SU-DHL-6 (cell line): ENCODE results near the gene ZBTB12.
A peak's percentile ranks its signal among the peaks of the same experiment; 100 is the strongest.

Source experiments
- H2AFZ ChIP-seq: fragments of 200-600 bp; sonication (generic); 2 replicates; pipeline ENCODE4 v1.6.1; 2014; ENCODE audit warnings: low read depth, mild to moderate bottlenecking, moderate library complexity, mixed read lengths, antibody characterized with exemption, low read length; ENCODE audit not compliant: severe bottlenecking
- H3F3A ChIP-seq: fragments of 200-600 bp; shearing (Covaris generic); 2 replicates; pipeline ENCODE4 v1.6.0; 2016; ENCODE audit warnings: antibody characterized with exemption, mild to moderate bottlenecking; ENCODE audit not compliant: insufficient read depth
- H3K27ac ChIP-seq: fragments of 200-600 bp; sonication (generic); 2 replicates; pipeline ENCODE4 v1.5.1; 2016; ENCODE audit warnings: low read depth, mild to moderate bottlenecking, low read length, moderate library complexity, mixed read lengths
- H3K27me3 ChIP-seq: fragments of 200-600 bp; sonication (generic), shearing (Covaris generic); 2 replicates; pipeline ENCODE4 v1.6.0; 2014; ENCODE audit warnings: mild to moderate bottlenecking, low read length
- H3K36me3 ChIP-seq: fragments of 200-600 bp; sonication (generic); 2 replicates; pipeline ENCODE4 v1.6.1; 2014; ENCODE audit warnings: mild to moderate bottlenecking, low read length, mixed read lengths
- H3K4me2 ChIP-seq: fragments of 300-600, 200-600 bp; shearing (Covaris generic), sonication (generic); 2 replicates; pipeline ENCODE4 v1.6.0; 2014; ENCODE audit warnings: low read length, low read depth, mild to moderate bottlenecking; ENCODE audit not compliant: poor library complexity, severe bottlenecking
- H3K4me3 ChIP-seq: fragments of 200-600 bp; sonication (generic); 2 replicates; pipeline ENCODE4 v1.5.1; 2014; ENCODE audit warnings: antibody characterized with exemption, low read length, mild to moderate bottlenecking, mixed read lengths; ENCODE audit not compliant: insufficient read depth, poor library complexity, severe bottlenecking
- H3K79me2 ChIP-seq: fragments of 200-600 bp; sonication (generic); 2 replicates; pipeline ENCODE4 v1.6.1; 2014; ENCODE audit warnings: mild to moderate bottlenecking, low read length, moderate library complexity; ENCODE audit not compliant: insufficient read depth
- H3K9ac ChIP-seq: fragments of 200-600 bp; sonication (generic); 2 replicates; pipeline ENCODE4 v1.7.0; 2014; ENCODE audit warnings: mild to moderate bottlenecking, low read length
- H3K9me2 ChIP-seq: fragments of 200-600 bp; sonication (generic); replicated peaks from 2 replicates; pipeline ENCODE4 v1.6.1; 2014; ENCODE audit warnings: low read length; ENCODE audit not compliant: insufficient read depth
- H3K9me3 ChIP-seq: fragments of 200-600 bp; sonication (generic); 2 replicates; pipeline ENCODE4 v1.6.1; 2014; ENCODE audit warnings: low read length, mixed read lengths; ENCODE audit not compliant: insufficient read depth
- H4K20me1 ChIP-seq: fragments of 200-600 bp; sonication (generic); 2 replicates; pipeline ENCODE4 v1.6.1; 2014; ENCODE audit warnings: low read depth, mild to moderate bottlenecking, antibody characterized with exemption, low read length, moderate library complexity, mixed read lengths
- EZH2phosphoT487 ChIP-seq: fragments of 200-600 bp; sonication (generic), shearing (Covaris generic); conservative IDR thresholded peaks from 2 replicates; pipeline ENCODE4 v1.6.1; 2018; ENCODE audit warnings: mild to moderate bottlenecking, antibody characterized with exemption, low read length, moderate library complexity, mixed read lengths
- TF ChIP-seq, protein P1 (sequence below): fragments of 200-600 bp; sonication (generic); IDR thresholded peaks from one replicate; pipeline ENCODE4 v1.5.1; 2017; ENCODE audit warnings: antibody characterized with exemption, mild to moderate bottlenecking, low read length, moderate library complexity; ENCODE audit not compliant: insufficient read depth, poor library complexity, severe bottlenecking

ZBTB12 gene

DNA sequence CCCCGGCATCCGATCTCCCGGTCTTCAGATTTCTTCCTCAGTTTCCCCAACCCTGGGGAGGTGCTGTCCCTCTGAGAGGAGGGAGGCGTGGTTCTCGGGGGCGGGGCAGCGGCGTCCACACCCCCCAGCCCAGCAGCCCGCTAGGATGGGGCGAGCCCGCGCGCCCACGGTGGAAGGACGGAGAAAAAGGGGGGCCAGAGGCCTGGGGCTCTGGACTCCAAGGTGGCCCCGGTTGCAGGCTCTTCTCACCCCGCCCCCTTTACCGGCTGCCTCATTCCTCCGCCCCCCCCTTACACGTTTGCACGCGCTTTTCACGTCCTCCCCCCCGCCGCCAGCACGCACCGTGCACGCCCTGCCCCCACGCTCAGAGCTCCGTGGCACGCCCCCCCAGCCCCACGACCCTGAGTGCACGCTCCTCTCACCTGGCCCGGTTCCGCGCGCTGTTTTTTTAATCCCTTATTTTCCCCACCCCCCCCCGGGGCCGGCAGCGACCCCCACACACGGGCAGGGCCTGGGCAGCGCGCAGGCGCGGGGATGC is 402 bp downstream of the ZBTB12 start:
- Histone ChIP-seq H3K27me3 (0 out of 2 replicates have a peak, but pooled peaks cover 3% of the 10 kb centered on the region), H3K9me2 (no peaks in the 10 kb centered on the region), H3K36me3 (no peaks in the 10 kb centered on the region), H3K79me2 (peaks cover 4% of the 10 kb centered on the region; the same call in 1 of the 2 replicates), H3K9me3 (no peaks in the 10 kb centered on the region), H3K4me3 (peak overlapping the region; percentile 63), H3K9ac (peak overlapping the region; percentile 63), H4K20me1 (no peaks in the 10 kb centered on the region), H3F3A (peaks cover 54% of the 10 kb centered on the region), H3K4me2 (peak overlapping the region; percentile 65), H2AFZ (no peak overlapping the region), H3K27ac (peak overlapping the region; percentile 71)
- TF ChIP-seq, protein P1, sequence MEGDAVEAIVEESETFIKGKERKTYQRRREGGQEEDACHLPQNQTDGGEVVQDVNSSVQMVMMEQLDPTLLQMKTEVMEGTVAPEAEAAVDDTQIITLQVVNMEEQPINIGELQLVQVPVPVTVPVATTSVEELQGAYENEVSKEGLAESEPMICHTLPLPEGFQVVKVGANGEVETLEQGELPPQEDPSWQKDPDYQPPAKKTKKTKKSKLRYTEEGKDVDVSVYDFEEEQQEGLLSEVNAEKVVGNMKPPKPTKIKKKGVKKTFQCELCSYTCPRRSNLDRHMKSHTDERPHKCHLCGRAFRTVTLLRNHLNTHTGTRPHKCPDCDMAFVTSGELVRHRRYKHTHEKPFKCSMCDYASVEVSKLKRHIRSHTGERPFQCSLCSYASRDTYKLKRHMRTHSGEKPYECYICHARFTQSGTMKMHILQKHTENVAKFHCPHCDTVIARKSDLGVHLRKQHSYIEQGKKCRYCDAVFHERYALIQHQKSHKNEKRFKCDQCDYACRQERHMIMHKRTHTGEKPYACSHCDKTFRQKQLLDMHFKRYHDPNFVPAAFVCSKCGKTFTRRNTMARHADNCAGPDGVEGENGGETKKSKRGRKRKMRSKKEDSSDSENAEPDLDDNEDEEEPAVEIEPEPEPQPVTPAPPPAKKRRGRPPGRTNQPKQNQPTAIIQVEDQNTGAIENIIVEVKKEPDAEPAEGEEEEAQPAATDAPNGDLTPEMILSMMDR, result no peak
- TF ChIP-seq EZH2phosphoT487, result no peak

DNA sequence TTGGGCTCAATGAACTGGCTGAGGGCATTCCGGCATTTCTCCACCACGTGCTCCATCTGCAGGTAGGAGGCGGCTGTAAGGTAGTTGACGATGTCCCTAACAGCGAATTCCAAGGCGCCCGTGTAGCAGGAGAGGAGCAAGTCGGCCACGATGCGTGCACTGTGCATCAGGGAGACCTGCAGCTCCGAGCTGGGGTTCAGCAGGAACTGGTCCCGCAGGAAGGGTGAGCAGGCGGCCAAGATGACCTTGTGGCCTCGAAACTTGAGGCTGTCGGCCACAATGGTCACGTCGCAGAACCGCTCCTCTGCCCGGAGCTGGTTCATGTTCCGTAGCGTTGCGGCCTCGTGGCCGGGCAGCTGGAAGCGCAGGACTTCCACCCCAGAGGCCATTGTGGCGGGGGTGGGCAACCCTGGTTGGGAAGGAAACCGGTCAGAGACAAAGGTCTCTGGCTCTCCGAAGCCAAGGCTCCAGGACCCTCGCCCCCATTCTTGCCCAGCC is 920 bp downstream of the ZBTB12 start:
- peaks cover 4% of the 10 kb centered on the region; the same call in 1 of the 2 replicates for H3K79me2 ChIP-seq
- H4K20me1 ChIP-seq, result no peaks in the 10 kb centered on the region
- H3K4me2 ChIP-seq, result peak overlapping the region; percentile 65
- peaks cover 59% of the 10 kb centered on the region for H3F3A ChIP-seq
- H3K9ac ChIP-seq, result peak overlapping the region; percentile 63; the same call in 1 of the 2 replicates
- H3K4me3 ChIP-seq, result peak overlapping the region; percentile 63
- H3K27ac ChIP-seq, result peak overlapping the region; percentile 71
- H2AFZ ChIP-seq, result no peak overlapping the region
- TF ChIP-seq, protein P1, result no peak
- no peak for TF ChIP-seq EZH2phosphoT487
- peaks cover 2% of the 10 kb centered on the region; the same call in 1 of the 2 replicates for H3K36me3 ChIP-seq
- no peaks in the 10 kb centered on the region for H3K9me3 ChIP-seq
- H3K27me3 ChIP-seq, result 0 out of 2 replicates have a peak, but pooled peaks cover 3% of the 10 kb centered on the region
- no peaks in the 10 kb centered on the region for H3K9me2 ChIP-seq

DNA sequence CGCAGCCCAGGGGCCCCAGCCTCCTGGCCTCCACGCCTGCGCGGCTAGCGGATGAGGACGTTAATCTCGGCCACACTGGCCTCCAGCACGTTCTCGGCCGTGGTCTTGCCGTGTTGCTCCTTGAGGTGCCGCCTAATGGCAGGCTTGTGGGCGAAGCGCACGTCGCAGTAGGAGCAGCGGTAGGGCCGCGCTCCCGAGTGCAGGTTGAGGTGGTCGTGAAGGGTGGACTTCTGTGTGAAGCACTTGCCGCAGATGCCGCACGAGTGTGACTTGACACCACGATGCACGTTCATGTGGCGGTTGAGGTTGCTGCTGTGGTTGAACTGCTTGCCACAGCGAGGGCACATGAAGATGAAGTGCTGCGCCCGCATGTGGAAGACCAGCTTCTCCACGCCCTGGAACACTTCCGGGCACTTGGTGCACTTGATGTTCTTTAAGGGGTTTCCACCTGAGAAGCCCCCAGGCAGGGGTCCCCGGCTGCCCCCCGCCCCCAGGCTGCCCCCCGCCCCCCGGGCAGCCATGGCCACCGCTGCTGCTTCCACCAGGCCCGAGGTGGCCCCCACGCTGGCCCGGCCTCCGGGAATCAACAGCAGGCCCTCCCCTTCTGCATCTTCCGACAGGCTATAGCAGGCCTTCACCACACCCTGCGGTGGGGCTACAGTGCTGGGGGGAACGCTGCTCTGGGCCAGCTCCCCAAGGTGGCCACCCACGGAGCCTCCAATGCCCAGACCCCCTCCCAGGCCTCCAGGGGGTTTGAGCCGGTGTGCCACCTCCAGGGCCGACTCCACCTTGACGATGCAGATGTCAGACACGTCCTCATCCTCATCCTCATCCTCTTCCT is 1.8 kb downstream of the ZBTB12 start:
- no peaks in the 10 kb centered on the region for H3K9me3 ChIP-seq
- no peak overlapping the region for H2AFZ ChIP-seq
- H3K36me3 ChIP-seq, result peaks cover 11% of the 10 kb centered on the region
- no peaks in the 10 kb centered on the region for H4K20me1 ChIP-seq
- no peak for TF ChIP-seq EZH2phosphoT487
- TF ChIP-seq, protein P1, result no peak
- no peaks in the 10 kb centered on the region for H3K9me2 ChIP-seq
- peaks cover 68% of the 10 kb centered on the region for H3F3A ChIP-seq
- H3K27me3 ChIP-seq, result no peaks in the 10 kb centered on the region
- no peak overlapping the region for H3K9ac ChIP-seq
- H3K4me2 ChIP-seq, result peak overlapping the region; percentile 74
- no peak overlapping the region for H3K4me3 ChIP-seq
- no peak overlapping the region for H3K27ac ChIP-seq
- H3K79me2 ChIP-seq, result peaks cover 4% of the 10 kb centered on the region; the same call in 1 of the 2 replicates
